AG04449 (cell line): ENCODE results near the gene CEP131.

Experiments
- CTCF ChIA-PET: fragments of 350-600 bp; formaldehyde crosslinking; extraction: SDS; loops from one replicate; lab custom pipeline; 2021; ENCODE audit warnings: antibody characterized with exemption; lab: Yijun Ruan, JAX
- POLR2A ChIA-PET: fragments of 400-600, 350-600 bp; formaldehyde crosslinking; extraction: SDS; loops from one replicate; lab custom pipeline; 2020; ENCODE audit warnings: antibody characterized with exemption, inconsistent platforms; lab: Yijun Ruan, JAX
- DNase-seq: peaks from one replicate; pipeline ENCODE4 v3.0.0-alpha.2; 2010; ENCODE audit warnings: low read depth, low spot score
- H3K4me3 ChIP-seq: 2 replicates; pipeline ENCODE4 v1.5.1; 2011; ENCODE audit warnings: low read depth, mild to moderate bottlenecking, control low read depth, low read length
- CTCF ChIP-seq: IDR thresholded peaks from one replicate; pipeline ENCODE4 v1.5.1; 2011; ENCODE audit warnings: mild to moderate bottlenecking, moderate library complexity, low read length, control low read depth, inconsistent platforms; ENCODE audit not compliant: insufficient read depth; ENCODE audit errors: missing control alignments

CEP131 gene

GRCh38 chr17:81259058-81259605 is 36.4 kb upstream of the CEP131 start:
- CTCF ChIA-PET = interaction anchor here (0.8 to 11.6 kb wide), 4 partner anchors 9 to 222 kb away, joined by 3 to 188 read pairs (median 4); no protein-coding TSS in a partner anchor
- H3K4me3 ChIP-seq = no peak overlapping the region
- DNase-seq = no peak
- no peak for TF ChIP-seq CTCF
- POLR2A ChIA-PET = no interaction called here

GRCh38 chr17:81258292-81258691 is 35.5 kb upstream of the CEP131 start:
- TF ChIP-seq CTCF = peak; percentile 8
- POLR2A ChIA-PET = interaction anchor here (1.1 kb wide), 1 partner anchor 248 kb away, joined by 3 read pairs; no protein-coding TSS in a partner anchor
- H3K4me3 ChIP-seq = no peak overlapping the region
- CTCF ChIA-PET = interaction anchor here (0.8 to 11.6 kb wide), 5 partner anchors 9 to 223 kb away, joined by 3 to 188 read pairs (median 5); partner anchors contain the start of gene BAHCC1
- DNase-seq = no peak

- ChIA-PET POLR2A (interaction anchor here (1.1 kb wide), 1 partner anchor 249 kb away, joined by 3 read pairs; no protein-coding TSS in a partner anchor), CTCF (interaction anchor here (1.5 to 11.6 kb wide), 2 partner anchors 137 to 224 kb away, joined by 5 to 188 read pairs; partner anchors contain the start of gene BAHCC1)
- no peak overlapping the region for H3K4me3 ChIP-seq
- no peak for DNase-seq
- TF ChIP-seq CTCF = no peak
Observed at GRCh38 chr17:81257533-81257932, 34.8 kb upstream of the CEP131 start.

- no peak for TF ChIP-seq CTCF
- ChIA-PET CTCF (interaction anchor here (3.5 to 11.6 kb wide), 2 partner anchors 36 to 225 kb away, joined by 19 to 188 read pairs; no protein-coding TSS in a partner anchor), POLR2A (no interaction called here)
- no peak for DNase-seq
- H3K4me3 ChIP-seq = no peak overlapping the region
Observed at GRCh38 chr17:81256616-81257015, 33.9 kb upstream of the CEP131 start.

- no peak overlapping the region for H3K4me3 ChIP-seq
- no peak for DNase-seq
Observed at GRCh38 chr17:81254955-81255717, 32.4 kb upstream of the CEP131 start.

More at GRCh38 chr17:81254955-81255717, 32.4 kb upstream of the CEP131 start:
- ChIA-PET CTCF (interaction anchor here (0.7 to 11.6 kb wide), 17 partner anchors 9 to 346 kb away, joined by 3 to 188 read pairs (median 4); partner anchors contain the start of genes BAHCC1, NDUFAF8 and TEPSIN), POLR2A (interaction anchor here (0.6 to 1.2 kb wide), 5 partner anchors 21 to 252 kb away, joined by 3 to 4 read pairs (median 3); no protein-coding TSS in a partner anchor)
- peak; percentile 80 for TF ChIP-seq CTCF
